Erythroblast (primary cell): Measurements from ENCODE around the gene ADGRV1.

Experiments used
- GATA1 ChIP-seq: IDR thresholded peaks from 2 replicates; pipeline ENCODE4 v1.6.1; 2011; ENCODE audit warnings: low read depth, mild to moderate bottlenecking, control low read depth, low read length, moderate library complexity
- POLR2A ChIP-seq: IDR thresholded peaks from 2 replicates; pipeline ENCODE4 v1.6.1; 2011; ENCODE audit warnings: mild to moderate bottlenecking, low read length

- TF ChIP-seq POLR2A (no peak), GATA1 (no peak)
These were observed 323.1 kb downstream of the ADGRV1 start for GRCh38 chr5:90881626-90882150.
